Inflammatory macrophage (primary cell): ENCODE results near the gene C21orf58.

Experiments
- DNase-seq, 2 donors: peaks; one replicate each; pipeline ENCODE4 v3.0.0-alpha.2; 2020 to 2022

C21orf58 gene

DNA sequence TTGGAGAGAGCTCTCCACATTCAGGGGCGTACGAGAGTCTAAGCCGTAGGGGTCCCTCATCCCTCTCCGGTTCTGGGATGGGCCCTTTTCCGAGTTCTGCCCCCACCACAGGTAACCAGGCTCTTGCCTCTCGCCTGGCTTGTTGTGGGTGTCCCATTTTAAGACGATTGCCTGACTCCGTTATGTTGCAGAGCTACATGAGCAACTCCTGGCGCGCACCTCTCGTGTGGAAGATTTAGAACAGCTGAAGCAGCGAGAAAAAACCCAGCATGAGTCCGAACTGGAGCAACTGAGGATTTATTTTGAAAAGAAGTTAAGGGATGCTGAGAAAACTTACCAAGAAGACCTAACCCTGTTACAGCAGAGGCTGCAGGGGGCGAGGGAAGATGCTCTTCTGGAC, 29.2 kb upstream of the C21orf58 start:
- no peak for DNase-seq

DNA sequence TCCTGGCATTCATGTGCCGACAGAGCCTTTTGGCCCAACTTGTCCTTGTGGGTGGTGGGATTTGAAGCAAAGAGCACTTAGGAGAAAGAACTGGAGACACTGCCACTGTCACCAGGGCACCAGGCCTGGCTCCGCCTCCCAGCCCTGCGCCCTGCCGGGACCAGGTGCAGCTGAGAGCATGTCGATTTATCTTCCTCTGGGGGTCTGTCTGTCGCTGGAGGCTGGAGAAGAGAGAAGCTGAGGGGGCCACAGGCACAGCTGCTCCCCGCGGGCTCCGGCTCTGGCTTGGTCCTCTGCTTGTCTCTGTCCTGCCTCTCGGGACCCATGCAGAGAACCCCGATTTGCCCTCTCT, 28.5 kb upstream of the C21orf58 start:
- no peak for DNase-seq

DNA sequence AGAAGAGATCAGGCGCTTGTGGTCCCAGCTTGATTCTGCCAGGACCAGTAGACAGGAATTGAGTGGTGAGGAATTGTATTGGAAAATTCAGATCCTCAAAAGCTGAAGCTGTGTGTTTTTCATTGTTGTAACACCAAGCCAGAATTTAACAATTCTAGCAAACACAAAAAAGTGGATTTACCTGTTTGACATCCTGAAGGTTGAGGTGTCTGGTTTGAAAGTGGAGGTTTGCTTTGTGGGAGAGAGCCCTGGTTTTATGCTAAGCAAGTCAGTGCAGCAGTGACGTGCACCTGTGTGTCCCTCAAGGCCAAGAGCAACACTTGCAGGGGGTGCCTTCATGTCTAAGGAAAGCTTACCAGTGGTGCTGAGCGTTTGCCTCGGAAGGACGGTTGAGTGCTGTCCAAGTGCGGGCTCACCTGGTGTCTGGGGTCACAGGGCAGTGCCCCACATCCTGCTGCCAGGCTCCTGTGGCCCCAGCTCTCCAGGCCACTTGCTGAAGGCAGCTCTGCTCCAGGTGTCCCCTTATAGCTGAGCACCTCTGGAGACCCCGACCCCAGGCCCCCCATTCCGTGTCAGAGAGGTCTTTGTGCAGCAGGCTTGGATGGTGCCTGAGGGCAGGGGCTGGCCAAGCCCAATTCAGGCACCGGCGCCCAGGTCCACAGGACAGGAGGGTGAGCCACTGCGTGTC, 27.9 kb upstream of the C21orf58 start:
- no peak for DNase-seq

DNA sequence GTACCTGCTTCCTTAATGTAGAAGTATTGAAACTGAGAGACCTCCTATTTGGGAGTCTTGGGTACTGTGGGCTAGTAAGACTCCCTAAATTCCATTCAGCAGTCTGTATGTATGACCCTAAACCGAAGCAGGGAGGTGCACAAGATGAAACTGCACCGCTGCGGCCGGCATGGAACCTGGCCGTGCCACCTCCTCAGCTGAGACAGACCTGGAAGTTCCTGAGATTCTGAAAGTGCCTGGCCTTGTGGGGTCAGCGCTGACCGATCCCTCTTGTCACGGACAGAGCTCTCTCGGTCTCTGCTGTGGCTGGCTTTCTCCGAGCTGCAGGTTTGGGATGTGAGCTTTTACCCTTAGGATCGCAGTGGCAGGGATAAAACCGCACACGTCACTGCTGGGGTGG, 27.3 kb upstream of the C21orf58 start:
- DNase-seq: no peak

DNA sequence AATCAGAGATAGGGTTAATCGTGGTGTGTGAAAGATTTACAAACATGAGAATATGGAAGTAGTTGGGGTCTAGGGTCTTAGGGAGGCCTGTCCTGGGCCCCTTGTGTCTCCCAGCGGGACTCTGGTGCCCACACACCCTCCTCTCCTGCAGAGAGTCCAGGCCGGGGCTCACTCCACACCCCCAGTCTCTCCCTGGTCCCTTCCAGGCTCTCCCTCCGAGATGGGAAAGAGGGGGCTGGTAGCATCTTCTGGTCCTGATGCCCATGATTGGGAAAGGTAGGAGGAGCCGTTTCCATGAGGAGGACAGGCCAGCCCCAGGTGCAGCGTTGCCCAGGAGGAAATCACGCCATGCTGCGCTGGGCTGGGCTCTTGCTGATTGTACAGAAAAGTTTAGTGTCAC, 26.9 kb upstream of the C21orf58 start:
- DNase-seq: no peak

DNA sequence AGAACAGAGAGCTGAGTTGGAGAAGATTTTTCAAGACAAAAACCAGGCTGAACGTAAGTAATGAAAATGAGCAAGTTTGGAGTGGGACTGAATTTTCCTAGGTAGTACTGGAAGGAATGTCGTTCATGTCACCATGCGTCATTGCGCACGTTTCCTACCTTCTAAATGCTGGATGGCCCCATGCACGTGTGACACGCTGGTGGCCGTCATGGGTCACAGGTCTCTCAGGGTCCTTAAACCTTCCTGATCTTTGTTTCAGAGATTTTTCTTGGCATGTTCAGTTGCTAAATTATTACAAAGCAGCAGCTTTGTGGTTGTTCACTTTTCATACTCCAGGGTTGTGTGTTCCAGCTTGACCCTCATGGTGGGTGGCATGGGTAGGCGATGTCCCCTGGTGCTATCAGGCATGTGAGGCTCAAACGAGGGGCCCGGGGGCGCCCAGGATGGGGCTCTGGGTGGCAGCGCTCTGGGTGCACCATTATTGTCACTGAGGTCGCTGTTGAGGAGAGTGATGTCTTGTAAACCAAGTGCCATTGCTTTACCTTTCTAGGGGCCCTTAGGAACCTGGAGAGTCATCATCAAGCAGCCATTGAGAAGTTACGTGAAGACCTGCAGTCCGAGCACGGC, 25.6 kb upstream of the C21orf58 start:
- DNase-seq: no peak

DNA sequence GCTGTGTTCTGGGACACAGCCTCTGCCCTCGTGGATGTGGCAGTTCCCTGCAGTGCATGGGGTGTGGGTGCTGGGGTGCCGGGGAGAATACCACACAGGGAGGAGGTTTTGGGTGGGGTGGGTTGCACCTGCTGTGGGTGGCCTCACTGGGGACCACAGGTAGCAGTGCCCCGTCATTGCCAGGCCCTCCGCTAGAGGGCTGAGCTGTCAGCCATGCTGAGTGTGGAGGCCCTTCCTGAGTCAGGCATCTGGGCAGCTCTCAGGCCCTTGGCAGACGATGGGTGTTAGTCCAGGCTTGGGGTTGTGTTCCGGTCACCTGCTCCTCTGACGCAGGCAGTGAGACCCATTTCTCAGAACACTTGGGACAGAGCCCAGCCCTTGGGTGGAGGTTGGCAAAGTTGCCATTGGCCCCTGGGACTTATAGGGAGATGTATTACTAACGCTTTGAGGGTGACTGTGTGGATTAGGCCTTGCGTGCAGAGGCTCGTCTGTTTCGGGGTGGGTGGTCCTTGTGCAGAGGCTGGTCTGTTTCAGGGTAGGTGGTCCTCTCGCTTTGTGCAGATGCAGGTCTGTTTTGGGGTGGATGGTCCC, 24.2 kb upstream of the C21orf58 start:
- DNase-seq: no peak

DNA sequence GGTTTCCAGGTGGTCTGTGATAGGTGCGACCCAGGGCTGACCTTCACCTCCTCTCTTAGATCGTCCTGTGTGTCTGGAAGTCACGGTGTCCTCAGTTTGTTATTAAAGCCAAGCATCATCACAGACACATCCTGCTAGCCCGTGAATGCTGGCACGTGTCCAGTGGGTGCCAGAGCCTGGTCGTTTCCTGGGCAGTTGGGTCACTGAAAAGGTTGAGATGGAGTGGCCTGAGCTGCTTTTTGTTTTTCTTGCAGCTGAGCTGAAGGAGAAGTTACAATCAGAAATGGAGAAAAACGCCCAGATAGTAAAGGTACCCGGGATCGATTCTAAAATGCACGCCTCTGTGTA, 23.5 kb upstream of the C21orf58 start:
- DNase-seq: no peak

DNA sequence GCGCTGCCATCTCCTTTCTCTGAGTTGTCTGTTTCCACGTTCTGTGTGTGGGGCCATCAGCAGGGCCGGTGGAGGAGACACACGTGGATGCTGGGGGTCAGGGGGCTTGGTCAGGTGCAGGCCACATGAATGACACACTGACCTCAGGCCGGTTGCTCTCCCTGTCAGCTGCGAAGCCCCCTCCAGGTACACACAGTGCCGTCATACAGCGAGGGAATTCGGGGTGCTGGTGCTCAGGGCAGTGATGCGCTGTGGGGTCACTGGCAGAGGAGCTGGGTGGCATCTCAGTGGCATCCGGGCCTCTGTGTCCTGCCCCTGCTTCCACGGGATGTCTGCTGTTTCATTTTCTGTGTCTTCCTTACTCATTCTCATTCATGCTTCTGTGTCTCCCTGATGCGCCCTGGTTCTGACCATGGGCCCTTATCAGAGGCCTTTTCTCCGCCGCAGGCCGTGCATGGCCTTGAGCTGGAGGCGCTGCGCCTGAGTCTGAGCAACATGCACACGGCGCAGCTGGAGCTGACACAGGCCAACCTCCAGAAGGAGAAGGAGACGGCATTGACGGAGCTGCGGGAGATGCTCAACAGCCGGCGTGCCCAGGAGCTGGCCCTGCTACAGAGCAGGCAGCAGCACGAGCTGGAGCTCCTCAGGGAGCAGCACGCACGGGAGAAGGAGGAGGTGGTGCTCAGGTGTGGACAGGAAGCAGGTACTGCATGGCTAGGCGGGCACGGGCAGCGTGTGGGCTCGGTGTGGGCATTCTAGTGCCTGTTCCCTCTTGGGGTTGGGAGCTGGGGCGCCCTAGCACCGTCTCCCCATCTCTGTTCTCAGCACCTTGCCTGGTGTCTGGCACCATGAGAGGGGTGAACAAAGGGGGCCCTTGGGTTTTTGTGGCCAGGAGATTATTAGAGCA, 22.9 kb upstream of the C21orf58 start:
- no peak for DNase-seq

DNA sequence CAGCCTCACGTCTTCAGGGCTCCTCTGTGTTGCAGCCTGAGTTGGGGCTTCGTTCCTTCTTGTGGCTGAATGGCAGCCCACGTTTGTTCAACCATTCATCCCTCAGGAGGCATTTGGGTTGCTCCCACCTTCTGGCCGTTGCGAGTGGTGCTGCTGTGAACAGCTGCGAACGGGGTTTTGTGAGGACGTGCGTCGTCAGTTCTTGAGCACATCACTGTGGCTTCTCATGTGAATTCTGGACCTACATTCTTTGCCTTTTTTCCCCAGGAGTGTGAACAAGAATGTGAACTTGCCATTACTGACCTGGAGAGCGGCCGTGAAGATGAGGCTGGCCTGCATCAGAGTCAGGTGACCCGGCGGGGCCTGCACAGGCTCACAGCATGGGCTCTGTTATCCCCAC, 22.2 kb upstream of the C21orf58 start:
- no peak for DNase-seq

DNA sequence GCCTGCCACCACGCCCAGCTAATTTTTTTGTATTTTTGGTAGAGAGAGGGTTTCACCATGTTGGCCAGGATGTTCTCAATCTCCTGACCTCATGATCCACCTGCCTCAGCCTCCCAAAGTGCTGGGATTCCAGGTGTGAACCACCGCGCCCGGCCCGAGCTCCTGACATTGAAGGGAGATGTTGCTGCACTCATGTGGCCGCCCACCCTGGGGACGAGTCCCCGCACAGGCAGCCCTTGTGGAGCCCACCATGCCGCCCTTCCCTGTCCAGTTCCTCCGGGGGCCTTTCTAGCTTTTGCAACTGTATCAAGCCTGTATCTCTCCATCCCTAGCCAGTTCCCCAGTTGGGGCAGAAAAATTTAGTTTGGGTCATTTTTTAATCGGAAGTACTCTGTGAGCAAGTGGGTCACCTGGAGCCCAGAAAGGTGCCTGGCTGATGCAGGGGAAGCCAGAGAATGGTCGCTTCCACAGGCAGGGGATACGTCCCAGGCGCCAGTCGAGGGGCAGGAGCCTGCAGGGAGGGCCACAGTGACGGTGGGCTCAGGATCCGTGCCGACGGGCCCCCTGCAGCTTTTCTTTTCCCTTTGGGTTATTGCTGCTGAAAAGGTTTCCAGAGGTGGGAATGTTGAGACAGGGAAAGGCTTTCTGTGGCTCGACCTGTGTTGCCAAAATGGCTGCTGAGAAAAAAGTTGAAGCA, 20.7 kb upstream of the C21orf58 start:
- DNase-seq: no peak

DNA sequence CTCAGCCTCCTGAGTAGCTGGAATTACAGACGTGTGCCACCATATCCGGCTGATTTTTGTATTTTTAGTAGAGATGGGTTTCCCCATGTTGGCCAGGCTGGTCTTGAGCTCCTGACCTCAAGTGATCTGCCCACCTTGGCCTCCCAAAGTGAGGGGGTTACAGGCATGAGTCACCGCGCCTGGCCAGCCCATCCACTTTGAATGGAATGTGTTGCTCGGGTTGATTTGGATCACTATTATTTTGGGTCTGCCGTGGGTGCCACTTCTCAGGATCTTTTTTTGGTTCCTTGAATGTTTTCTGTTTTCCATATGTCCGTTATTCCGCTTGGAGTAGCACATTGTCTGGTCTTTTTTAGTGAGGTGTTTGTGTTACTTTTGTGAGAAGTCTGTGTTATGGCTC, 17.3 kb upstream of the C21orf58 start:
- no peak for DNase-seq

DNA sequence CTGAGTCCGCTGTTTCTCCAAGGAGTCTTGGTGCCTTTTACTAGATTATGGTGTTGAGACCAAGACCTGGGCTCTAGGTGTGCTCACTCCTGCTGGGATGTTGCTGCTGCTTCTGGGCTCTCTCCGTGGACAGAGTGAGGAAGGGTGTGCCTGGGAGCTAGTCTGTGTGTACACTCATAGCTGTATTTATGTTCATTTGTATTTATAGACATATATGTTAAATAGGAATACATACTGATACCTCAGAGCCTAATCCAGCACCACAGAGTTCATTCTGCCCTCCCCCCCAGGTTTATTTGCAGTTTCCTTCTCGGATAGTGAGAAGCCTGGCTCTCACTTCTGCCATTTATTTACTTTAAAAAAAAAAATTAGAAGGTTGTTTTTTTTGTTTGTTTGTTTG, 12.9 kb upstream of the C21orf58 start:
- no peak for DNase-seq

DNA sequence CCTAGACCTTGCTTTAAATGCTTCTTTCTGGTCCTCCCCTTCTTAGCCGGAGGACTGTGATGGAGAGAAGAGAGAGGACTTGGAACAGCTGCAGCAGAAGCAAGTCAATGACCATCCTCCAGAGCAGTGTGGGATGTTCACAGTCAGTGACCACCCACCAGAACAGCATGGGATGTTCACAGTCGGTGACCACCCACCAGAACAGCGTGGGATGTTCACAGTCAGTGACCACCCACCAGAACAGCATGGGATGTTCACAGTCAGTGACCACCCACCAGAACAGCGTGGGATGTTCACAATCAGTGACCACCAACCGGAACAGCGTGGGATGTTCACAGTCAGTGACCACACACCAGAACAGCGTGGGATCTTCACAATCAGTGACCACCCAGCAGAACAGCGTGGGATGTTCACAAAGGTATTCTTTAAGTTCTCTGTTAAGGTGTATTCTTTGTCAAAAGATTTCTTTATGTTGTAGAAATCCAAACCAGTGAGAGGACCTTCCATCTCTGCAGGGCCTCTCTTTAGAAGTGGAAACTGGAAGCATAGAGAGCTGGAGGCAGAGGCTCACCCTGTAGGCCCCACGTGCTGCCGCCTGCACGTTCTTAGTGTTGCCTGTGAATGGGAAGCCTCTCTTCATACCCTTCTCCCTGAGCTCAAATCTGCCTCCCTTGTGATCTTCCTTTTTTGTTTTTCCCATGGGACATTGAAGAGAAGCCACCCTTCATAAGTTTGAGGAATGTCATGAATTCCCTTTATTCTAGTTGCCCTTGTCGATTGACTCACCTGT, 10.9 kb upstream of the C21orf58 start:
- no peak for DNase-seq

DNA sequence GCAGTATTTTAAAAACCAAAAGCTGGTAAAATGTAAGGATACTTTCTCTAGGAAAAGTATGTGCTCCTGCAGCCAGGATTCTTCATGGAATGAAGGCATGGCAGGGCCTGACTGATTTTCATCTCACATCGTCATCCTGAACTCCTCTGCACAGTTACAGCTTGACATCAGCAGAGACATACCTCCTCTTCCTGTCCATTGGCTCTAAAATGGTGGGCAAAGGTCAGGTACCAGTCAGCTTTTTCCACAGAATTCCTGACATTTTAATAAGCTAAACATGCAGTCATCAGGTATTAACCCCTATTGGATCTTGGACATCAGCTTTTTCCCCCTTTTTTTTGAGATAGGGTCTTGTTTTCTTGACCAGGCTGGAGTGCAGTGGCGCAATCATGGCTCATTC, 6.1 kb upstream of the C21orf58 start:
- DNase-seq: no peak

DNA sequence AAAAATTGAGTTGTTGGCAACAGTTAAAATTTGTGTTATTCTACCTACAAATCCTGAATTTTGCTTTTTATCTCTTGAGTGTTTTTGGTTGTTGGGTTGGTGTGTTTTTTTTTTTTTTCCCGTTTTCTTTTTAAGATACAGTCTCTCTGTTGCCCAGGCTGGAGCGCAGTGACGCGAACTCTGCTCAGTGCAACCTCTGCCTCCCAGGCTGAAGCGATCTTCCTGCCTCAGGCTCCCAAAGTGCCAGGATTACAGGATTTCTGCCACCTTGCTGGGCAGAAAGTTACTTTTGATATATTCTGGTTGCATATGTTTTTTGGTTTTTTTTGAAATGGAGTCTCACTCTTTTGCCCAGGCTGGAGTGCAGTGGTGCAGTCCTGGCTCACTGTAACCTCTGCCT, 4.5 kb upstream of the C21orf58 start:
- DNase-seq: no peak

DNA sequence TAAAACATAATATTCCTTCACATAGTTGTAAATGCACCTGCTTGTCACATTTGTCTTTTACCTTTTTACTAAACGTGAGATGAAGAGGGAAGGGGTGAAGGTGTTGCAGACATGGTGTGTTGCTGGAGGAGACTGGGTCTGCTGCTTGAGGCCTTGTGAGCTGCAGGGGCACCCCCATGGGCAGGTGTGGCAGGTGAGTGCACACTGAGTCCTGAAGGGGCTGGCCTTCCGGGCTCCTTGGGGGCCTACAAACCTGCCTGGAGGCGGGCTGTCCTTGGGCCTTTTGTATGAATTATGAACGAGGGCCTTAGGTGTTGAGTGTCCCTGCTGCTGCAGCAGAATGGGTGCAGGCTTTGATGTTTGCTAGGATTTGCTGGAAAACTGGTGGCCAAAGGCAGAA, 4.0 kb upstream of the C21orf58 start:
- DNase-seq: no peak

DNA sequence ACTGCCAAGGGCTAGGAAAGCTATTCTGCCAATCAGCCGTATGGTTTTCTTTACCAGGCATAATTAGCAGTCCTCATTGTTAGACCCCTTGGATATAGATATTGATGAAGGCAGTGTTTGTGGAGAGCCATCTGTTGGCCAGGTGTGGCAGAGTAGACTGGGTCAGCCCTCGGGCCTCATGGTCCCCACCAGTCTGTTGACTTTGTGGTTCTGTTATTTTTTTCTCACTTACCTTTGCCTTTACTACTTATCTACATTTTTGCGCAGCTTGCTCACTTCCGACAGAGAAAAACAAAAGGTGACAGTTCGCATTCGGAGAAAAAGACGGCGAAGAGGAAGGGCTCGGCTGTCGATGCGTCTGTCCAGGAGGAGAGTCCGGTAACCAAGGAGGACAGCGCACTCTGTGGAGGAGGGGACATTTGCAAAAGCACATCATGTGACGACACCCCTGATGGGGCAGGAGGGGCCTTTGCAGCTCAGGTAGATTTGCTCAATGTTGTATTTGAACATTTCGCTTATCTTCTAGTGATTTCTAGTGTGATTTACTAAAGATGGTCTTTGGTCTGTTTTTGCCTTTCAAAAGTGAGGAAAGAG, 2.5 kb upstream of the C21orf58 start:
- no peak for DNase-seq

DNA sequence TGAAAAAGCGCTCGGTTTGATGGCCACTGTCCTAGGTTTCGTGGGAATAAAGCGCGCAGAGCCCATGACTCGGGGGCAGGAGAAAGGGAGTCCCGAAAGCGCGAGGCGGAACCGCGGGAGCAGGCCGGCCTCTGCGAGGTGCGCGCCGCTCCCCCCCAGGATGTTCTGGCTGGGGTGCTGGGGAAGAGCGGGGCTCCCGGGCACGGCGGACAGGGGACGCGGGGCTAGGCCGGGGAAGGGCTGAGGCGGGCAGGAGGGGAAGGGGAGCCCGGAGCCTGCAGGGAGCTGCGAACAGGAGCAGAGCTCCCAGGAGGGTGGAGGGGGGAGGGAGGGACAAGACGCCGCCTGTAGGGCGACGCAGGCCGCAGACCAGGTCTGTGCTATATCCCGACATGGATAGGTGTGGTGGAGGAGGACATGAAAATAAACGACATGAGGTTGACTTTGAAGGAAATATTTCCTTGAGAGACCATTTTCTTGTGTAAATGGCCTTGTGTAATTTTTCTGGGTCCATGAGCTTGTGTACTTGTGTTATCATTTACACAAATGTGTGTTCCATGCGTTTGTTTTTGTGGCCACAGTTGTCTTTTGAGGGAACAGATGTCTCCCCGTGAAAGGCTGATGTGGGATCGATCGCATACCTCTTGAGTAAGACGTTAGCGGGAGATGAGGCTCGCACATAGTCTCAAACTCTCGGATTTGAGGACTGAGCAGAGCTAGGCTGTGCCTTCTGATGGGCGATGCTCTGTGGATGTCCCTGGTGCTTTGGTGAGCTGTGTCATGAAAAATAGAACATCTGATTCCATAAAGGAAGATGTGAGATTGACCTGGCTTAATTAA, 1.6 kb upstream of the C21orf58 start:
- peak in 1 of 2 donors; percentile 21 for DNase-seq

DNA sequence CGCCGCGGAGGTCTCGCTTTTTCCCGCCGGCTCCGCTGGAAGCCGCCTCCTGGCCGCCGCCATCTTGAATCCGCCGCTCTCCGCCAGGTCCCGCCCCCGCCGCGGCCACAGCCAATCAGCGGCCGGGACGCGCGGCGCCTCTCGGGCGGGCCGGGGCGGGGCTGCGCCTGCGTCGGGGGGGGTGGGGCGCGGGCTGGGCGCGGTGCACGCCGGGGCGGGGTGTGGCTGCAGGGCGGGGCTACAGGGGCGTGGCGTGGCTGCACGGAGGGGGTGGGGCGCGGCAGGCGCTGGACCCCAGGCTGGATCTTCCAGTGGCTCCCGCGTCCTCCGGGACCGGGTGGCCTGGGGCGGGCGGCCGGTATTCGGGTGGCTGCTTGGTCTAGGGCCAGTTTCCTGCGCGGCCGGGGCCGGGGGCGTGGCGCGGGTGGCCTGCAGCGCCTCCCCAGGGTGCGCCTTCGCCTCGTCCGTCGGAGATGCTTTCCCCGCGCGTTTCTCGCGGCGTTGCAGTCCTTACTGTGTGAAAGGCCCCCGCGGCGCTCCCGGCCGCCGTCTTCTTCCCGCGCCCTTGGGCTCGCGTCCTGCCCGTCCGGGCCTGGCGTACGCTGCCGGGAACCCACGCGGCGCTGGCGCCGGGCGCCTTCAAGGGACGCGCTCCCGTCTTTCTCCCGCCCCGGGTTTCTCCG, 861 bp upstream of the C21orf58 start:
- peak; percentile 83 to 90 for DNase-seq
